Measurements from ENCODE around the gene ELMOD3.

The ELMOD3 gene

DNA sequence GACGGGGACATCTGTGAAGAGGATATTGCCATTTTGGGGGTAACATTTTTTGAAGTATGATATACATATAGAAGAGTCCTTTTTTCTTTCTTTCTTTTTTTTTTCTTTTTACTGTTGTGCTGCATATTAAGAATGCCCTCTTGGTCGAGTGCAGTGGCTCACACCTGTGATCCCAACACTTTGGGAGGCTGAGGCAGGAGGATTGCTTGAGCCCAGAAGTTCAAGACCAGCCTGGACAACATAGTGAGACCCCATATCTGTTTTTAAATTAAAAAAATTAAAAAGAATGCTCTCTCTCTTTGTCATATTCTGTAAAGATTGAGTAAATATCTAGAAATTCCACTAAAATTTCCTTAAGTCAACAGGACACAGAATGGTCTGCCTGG is 67.5 kb downstream of the ELMOD3 start:
- no peak for DNase-seq

DNA sequence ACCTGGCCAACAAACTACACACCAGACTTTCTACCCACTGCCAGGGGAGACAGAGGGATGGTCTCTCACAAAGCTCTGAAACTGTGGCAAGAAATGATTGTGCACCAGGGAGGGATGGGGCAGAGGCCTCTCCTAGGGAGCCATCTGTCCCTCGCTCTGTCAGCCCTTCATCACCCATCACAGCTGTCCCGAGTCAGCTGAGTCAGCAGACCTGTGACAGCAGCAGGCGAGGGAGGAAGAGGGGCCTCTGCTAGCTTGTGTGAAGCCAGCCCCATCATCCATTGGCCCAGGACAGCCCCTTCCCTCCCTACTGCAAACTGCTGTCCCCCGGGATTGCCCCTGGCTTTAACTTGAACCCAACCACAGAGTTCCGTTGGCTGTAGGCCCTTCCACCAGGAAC is 69.0 kb downstream of the ELMOD3 start:
- peak in 3 of 56 donors; percentile 18 to 47 (median 31) for DNase-seq

DNA sequence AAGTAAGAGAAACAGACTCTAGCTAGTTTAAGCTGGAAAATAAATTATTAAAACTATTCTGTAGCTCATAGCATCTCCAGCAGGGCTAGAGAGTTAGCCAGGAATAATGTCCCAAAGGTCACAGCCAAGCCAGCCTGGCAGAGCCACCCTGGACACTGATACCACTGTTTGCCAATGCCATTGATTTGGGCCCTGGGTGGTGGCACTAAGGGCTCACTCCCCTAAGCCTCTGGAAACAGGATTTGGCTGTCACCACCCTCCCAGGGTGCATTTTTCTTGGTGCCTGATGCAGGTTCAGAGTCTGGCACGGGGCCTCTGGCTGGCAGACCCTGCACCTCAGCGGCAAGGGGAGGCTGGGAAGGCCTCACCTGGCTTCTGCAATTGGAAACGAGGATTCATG is 71.0 kb downstream of the ELMOD3 start:
- DNase-seq: no peak

DNA sequence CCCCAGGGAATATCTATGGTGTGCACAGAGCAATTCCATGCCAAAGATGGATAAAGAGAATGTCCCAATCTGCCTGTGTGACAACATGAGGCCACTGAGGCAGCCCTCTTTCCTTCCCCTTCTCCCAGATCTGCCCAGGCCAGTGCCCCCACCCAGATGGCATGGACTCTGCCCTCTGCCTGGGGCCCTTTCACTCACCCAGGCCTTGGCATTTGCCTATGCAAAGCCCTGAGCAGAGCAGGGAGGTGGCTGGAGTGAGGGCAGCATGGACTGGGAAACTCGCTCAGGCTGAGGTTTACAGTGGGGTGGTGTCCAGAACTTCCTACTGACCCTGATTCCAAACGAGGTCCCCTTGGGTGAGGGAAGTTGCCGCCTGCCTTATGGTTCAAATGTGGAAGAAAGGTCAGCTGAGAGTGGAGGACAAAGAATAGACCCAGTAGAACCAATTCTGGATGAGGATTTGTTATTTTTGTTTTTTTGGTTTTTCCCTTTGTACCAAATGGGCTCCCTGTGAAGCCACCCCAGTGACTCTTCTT is 72.8 kb downstream of the ELMOD3 start:
- no peak for DNase-seq

DNA sequence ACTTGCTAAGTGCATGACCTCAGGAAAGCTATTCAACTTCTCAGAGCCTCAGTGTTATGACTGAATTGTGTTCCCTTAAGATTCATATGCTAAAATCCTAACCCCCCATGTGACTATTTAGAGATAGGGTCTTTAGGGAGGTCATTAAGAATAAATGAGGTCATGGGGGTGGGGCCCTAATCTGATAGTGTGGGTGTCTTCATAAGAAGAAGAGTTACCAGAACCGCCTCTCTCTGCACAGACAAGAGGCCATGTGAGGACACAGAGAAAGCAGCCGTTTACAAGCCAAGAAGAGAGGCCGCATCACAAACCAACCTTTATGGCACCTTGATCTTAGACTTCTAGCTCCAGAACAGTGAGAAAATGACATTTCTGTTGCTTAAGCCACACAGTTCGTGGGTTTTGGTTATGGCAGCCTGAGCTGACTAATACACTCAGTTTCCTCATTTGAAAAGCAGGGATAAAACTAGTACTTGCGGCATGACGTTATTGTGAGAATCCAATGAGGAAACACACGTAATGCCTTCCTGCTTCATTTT is 73.8 kb downstream of the ELMOD3 start:
- DNase-seq: no peak

DNA sequence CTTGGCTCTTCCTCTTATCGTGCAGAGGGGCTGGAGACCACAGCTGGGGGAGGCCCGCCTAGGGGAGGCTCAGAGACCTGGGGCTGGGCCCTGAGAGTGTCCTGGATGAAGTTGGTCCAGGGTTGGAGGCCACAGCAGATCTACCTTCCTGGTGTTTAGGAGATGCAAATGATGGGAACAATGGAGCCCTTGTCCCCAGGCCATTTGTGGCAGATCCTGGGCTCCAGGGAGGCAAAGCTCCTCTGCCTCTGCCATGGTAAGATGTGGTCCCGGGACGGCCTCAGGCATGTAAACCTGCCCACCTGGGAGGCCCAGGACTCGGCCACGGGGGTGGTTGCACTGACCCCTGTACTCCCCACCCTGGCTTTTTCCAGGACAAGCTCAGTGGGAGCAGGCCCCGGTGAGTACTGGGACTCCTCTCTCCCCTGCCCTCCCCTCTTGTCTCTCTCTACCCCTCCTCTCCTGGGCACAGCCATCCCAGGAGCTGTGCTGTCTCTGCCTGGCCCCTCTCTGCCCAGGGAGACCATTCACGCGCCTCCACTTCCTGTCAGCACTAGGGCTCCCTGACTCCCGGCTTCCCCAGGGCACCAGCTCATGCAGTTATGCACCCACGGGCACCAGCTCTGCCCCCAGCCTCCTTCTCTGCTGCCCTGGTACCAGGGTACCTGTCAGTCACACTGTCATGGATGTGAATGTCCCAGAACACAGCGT is 74.8 kb downstream of the ELMOD3 start:
- peak in 11 of 56 donors; percentile 14 to 56 (median 34) for DNase-seq

DNA sequence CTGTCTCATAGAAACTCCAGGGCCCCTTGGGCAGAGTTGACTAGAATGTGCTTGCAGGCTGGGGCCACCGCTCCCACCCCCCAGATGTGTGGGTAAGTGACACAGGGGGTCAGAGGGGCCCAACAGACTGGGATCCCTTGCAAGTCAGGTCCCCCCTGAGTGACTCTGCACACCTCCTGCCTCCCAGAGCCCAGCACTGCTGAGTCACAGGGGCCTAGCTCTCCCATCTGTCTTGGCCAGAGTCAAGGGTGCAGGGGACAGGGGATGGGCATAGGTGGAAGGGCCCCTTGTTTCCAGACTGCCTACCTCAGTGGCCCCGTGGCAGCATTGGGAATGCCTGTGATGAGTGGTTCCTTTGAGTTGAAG is 75.3 kb downstream of the ELMOD3 start:
- DNase-seq: peak in 2 of 56 donors; percentile 26 to 41

DNA sequence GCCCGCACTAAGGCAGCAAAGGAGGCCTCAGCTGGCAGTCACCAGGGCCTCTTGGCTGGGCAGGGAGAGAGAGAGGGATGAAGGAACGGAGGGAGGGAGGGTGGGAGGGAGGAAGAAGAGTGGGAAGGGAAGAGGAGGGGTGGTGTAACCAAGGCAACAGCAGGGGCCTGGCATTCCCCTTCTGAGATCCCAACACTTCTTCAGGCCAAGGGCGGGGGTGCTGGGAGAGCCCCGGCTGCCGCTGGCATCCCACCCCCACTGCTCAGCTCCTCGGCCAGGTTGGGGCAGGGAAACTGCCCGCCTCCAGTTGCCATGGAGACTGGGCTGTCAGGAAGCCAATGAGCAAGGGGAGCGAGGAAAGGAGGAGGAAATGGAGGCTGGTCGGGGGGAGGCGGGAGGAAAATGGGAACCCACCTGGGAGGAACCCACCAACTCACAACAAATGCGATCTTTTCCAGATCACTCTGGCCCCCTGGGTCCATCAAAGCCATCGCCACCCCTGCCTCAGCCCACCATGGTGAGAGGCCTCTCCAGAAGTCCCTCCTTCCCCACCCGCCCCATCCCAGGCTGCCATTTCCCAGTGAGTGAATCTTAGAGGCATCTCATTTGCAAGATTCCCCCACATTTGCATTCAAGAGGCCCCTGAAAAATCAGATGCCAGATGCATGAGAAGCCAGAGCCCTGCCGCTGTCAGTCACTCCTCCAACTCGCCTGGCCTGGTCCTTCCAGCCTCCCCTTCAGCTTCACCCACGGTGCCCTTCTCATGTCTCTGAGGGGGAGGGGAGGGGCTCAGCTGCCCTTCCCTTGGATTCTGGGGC is 76.4 kb downstream of the ELMOD3 start:
- DNase-seq: peak in 55 of 56 donors; percentile 53 to 93 (median 82)

DNA sequence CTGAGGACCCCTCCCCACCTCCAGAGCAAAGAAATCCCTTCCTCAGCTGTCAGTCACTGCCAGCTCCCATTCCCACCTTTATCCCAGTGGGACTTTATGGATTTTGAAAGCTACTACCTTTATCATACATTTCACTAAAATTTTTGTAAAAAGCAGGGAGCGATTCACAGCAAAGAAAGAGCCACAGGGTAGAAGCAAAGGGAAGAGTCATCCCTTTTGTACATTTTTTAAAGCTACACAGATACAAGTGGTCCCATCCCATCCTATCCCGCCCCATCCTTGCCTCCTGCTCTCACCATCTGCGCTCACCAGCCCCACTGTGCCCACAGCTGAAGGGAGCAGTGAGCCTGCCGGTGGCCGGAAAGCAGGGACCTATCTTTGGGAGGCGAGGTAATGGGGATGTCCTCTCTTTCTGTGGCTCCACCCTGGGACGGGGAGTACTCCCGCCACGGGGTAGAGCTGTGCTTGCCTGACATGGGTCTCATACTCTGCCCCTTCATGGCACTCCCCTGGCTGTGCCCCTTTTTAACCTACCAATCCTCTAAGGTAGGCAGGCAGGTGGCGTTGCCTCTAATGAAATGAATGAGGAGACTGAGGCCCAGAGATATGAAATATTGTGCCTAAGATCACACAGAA is 77.1 kb downstream of the ELMOD3 start:
- peak in 24 of 56 donors; percentile 11 to 51 (median 32) for DNase-seq

DNA sequence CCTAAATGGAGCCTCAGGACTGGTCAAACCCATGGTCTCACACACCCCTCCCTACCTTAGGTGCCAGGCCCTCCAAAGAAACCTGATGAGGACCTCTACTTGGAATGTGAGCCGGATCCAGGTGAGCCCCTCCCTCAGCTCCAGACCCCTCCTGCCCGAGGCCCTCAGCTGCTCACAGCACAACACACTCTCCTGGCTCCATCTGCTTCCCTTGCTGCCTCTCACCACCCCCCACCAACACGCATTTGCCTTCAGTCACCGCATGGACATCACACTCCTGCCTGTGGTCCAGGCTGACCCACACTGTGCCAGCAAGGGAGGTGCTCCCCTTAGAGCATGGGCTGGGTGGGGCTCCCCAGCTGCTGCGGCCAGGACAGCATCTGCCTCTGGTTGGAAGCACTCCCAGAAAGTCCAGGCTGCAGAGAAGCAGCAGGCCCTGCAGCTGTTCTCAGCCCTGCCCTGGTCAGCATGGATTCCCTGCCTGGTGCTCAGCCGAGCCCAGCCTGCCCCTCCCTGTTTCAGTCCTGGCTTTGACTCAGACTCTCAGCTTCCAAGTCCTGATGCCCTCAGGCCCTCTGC is 79.0 kb downstream of the ELMOD3 start:
- peak in 55 of 56 donors; percentile 44 to 97 (median 86) for DNase-seq

DNA sequence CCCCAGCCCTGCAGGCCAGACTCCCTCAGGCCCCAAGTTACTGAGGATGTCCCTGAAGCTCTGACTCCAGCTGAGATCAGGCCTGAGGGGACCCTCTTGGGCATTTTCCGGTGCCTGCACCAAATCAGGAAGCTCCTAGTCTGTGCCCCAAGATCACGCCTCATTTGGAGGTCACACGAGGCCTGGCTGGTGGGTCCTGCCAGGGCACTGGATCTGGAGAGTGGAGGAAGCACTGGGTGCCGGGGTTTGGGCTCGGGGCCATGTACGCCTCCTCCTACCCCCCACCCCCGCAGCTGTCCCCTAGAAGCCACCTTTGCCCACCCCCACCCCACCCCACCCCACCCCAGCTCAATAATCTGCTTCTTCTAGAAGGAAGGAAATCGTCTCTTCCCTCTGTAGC is 80.1 kb downstream of the ELMOD3 start:
- DNase-seq: no peak

DNA sequence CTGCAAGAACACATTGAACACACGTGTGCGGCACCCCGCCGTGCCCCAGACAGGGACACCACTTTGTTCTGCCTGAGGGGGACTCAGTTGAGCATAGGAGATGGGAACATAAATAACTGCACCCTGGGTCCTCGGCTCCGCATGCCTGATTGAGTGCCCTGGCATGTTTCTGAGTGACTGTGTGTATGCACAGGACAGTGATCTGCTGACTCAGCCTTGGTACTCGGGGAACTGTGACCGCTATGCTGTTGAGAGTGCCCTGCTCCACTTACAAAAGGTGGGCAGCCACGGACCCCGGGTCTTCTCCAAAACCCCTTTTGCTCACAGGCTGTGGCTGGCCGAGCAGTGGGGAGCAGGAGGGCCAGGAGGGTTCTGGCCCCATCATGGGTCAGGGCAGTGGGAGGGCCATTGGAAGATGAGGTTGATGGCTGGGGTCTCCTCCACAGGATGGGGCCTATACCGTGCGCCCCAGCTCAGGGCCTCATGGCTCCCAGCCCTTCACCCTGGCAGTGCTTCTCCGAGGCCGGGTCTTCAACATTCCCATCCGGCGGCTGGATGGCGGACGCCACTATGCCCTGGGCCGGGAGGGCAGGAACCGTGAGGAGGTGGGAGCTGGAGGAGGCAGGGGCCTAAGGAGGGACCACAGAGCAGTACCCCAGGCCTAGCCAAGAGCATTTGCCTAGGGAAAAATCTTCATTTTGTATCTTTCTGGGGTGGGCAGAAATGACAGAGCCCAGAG is 80.8 kb downstream of the ELMOD3 start:
- peak in 11 of 56 donors; percentile 12 to 54 (median 25) for DNase-seq

DNA sequence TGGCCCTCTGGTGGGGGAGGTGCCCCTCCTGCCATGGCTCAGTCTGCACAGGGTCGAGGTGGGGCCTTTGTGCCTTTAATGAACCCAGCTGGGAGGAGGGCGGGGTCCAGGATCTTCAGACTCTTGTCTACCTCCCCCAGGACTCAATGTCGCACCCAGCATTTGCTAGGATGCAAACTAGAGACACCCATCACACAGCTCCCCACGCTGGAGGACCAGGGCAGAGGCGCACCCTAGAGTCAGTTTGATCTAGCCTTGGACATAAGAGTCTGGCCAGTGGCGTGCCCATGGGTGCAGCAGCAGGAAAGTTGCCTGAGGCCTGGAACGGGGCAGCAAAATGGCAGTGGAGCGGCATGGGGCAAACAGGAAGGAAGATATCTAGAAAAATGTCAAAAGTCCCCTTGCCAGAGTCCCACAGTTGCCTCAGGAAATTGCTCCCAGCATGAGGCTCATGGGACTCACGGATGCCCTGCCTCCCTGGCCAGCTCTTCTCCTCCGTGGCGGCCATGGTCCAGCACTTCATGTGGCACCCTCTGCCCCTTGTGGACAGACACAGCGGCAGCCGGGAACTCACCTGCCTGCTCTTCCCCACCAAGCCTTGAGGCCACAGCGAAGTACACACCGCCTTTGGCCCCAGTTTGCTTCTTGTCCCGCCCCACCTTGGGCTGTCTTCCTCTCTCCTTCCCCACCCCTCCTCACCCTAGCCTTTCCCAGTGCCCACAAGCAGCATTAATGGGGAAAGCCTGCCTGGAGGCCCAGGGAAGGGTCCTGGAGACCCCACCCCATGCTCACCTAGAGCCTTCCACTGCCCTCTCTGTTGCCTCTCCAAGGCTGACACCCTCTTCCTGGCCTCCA is 81.6 kb downstream of the ELMOD3 start:
- DNase-seq: no peak

DNA sequence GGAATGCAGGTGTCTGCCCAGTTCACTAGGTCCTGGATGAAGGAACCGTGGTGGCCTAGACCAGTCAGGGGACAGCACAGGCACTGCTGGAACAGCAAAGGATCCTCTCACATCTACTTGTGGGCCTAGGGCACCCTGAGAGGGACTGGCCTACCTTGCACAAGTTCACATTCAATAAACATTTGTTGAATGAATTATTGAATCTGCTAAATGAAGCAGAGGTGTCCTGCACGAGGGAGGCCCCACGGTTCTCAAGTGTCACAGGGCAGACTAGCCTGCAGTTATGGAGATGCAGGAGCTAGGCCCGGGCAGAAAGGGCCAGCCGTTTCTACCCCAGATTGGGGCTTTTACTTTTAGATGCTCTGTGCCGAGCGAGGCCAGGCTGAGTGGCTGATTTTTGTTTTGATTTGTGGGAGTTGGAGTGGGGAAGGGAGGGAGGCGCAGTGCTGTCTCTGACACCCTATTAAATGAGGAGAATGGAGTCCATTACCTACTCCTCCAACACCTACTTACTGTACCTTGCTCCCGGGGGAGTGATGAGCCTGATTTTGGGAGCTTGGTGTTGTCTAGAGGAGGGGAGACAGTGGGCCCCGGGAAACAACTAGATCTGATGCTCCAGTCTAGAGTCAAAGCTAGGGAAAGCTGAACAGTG is 82.4 kb downstream of the ELMOD3 start:
- peak in 13 of 56 donors; percentile 26 to 91 (median 64) for DNase-seq

DNA sequence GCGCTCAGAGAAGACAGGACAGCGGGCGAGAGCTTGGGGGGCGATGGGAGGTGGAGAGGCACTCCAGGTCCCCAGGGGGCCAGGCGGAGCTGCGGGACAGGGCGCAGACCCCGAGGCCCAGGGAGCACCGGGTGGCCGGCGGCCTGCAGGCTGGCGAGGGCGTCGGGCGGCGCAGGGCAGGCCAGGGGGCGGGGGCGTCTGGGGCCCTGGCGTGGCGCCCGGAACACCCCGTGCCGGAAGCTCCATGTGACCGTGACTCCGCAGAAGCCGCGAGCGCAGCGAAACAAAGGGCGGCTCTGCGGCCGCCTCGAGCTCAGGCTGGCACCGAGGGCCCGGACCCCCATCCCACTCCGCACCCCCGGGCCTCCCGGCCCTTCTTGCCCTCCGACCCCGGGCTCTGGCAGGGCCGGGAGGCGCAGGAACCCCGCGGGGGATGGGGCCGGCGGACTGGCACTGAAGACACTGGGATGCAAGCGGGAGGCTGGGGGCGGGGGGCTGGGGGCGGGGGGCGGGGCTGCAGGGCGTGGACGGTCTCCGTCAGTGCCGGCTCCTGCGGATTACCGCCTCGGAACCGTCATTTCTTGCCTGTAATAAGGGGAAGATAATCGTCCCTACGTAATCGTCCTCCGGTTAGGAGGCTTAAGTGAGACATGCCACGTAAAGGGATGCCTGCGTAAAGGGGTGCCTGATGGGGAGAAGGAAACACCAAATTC is 83.1 kb downstream of the ELMOD3 start:
- DNase-seq: peak in 55 of 56 donors; percentile 37 to 95 (median 86)

DNA sequence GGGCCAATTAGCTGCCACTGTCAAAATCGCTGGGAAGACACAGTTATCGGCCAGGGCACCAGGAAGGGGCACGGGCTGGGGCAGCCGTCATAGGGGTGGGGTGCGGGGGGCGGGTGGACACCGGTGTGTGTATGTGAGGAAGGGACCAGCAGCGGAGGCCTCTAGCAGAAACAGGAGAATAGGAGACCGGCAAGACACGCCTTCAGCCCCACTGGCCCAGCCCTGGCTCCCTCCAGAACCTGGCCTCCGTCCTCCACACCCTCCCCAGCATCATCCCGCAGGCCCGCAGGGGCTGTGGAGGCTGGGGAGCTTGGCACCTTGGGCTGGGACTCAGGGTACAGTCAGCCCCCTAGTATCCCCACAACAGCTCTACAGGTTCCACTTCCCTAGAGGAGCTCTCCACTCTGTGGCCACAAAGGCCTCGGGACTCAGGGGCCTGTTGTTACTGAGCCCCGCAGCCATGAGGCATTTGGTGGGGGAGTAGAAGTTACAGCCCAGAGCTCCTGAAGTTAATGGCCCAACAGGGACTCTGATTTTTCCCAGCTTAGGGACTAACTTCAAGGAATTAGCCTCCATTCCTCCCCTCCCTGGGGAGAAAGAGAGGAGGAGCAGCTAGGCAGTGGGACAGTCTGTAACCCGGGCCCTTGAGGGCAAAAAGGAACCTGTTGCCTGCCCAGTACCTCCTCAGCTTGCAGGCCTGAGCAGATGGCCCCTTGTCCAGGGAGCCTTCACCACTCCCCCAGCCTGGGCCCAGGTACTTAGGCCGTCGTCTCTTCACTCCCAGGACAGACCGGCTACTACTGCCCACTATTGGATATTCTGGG is 83.8 kb downstream of the ELMOD3 start:
- DNase-seq: peak in 29 of 56 donors; percentile 16 to 81 (median 66)

DNA sequence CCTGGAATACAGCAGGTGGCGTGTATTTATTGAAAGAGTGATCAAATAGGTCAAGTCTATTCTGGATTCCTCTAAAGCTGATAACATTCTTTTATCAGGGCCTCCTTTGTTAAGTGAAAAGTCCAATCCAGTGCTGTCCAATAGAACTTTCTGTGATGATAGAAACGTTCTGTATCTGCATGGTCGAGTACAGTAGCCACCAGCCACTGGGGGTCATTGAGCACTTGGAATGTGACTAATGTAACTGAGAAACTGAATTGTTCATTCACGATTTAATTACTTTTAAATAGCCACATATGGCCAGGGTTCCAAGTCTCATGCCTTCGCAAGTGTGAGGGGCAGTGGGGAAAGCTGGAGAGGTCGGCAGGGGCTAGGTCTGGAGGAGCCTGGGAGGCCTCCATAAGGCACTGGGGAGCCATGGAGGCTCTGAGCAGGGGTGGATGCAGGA is 84.5 kb downstream of the ELMOD3 start:
- DNase-seq: no peak

Measured in nucleus accumbens (tissue), 56 donors.